HEK293 (cell line): ENCODE data around the gene PDE4D.

Experiments
- CTCF ChIA-PET: fragments of 350-600 bp; formaldehyde crosslinking; extraction: SDS; loops from one replicate; lab custom pipeline; 2021; ENCODE audit warnings: antibody characterized with exemption; lab: Yijun Ruan, JAX
- POLR2A ChIA-PET: fragments of 300-600 bp; formaldehyde crosslinking; extraction: SDS; loops from one replicate; lab custom pipeline; 2020; ENCODE audit warnings: antibody characterized with exemption, inconsistent platforms; lab: Yijun Ruan, JAX
- H3K27ac ChIP-seq: fragments of 200-500 bp; sonication (Bioruptor generic); 2 replicates; pipeline ENCODE4 v1.5.1; 2014; ENCODE audit warnings: low read depth, low read length, control low read depth, inconsistent platforms; ENCODE audit errors: extremely low read depth
- H3K36me3 ChIP-seq, 2 experiments: fragments of 200-500 bp in 1 of 2; sonication (Bioruptor generic) in 1 of 2; 1 replicate in 1 of 2; 2 replicates in 1 of 2; pipeline ENCODE4 v1.5.1; 2014 to 2017; ENCODE audit warnings: inconsistent platforms in 2 of 2, low read length in 2 of 2; ENCODE audit not compliant: control insufficient read depth in 2 of 2, insufficient read depth in 1 of 2
- H3K4me1 ChIP-seq: fragments of 200-500 bp; sonication (Bioruptor generic); 2 replicates; pipeline ENCODE4 v1.5.1; 2014; ENCODE audit warnings: mild to moderate bottlenecking, low read length, inconsistent platforms; ENCODE audit not compliant: control insufficient read depth, insufficient read depth
- H3K4me3 ChIP-seq: 2 replicates; pipeline ENCODE4 v1.5.1; 2011; ENCODE audit warnings: low read depth, mild to moderate bottlenecking, control low read depth, low read length, moderate library complexity
- H3K9me3 ChIP-seq: fragments of 200-500 bp; sonication (Bioruptor generic); 2 replicates; pipeline ENCODE4 v1.5.1; 2014; ENCODE audit warnings: low read depth, low read length, inconsistent platforms; ENCODE audit not compliant: control insufficient read depth, insufficient read depth
- GLI4 ChIP-seq: fragments of 450-650 bp; formaldehyde crosslinking; IDR thresholded peaks from 2 replicates; pipeline ENCODE4 v1.5.1; 2016; ENCODE audit warnings: missing biosample characterization, missing genetic modification characterization
- GLIS2 ChIP-seq: fragments of 450-650 bp; formaldehyde crosslinking; IDR thresholded peaks from 2 replicates; pipeline ENCODE4 v1.5.1; 2016; ENCODE audit warnings: missing biosample characterization, missing genetic modification characterization
- KLF17 ChIP-seq: fragments of 450-650 bp; formaldehyde crosslinking; IDR thresholded peaks from 2 replicates; pipeline ENCODE4 v1.5.1; 2016; ENCODE audit warnings: missing biosample characterization, missing genetic modification characterization
- KLF8 ChIP-seq: fragments of 450-650 bp; formaldehyde crosslinking; IDR thresholded peaks from 2 replicates; pipeline ENCODE4 v1.5.1; 2016; ENCODE audit warnings: missing biosample characterization, missing genetic modification characterization
- MYNN ChIP-seq: fragments of 450-650 bp; formaldehyde crosslinking; IDR thresholded peaks from 2 replicates; pipeline ENCODE4 v1.5.1; 2016; ENCODE audit warnings: missing biosample characterization, missing genetic modification characterization, borderline replicate concordance
- PRDM6 ChIP-seq: fragments of 450-650 bp; formaldehyde crosslinking; IDR thresholded peaks from 2 replicates; pipeline ENCODE4 v1.5.1; 2017; ENCODE audit warnings: missing biosample characterization, missing genetic modification characterization
- SETDB1 ChIP-seq: IDR thresholded peaks from one replicate; pipeline ENCODE4 v1.6.1; 2017; ENCODE audit warnings: mild to moderate bottlenecking, low read length, moderate library complexity, mixed read lengths; ENCODE audit not compliant: insufficient read length
- SP2 ChIP-seq: fragments of 450-650 bp; formaldehyde crosslinking; IDR thresholded peaks from 2 replicates; pipeline ENCODE4 v1.5.1; 2016; ENCODE audit warnings: missing biosample characterization, missing genetic modification characterization
- TCF7L2 ChIP-seq: IDR thresholded peaks from 2 replicates; pipeline ENCODE4 v1.6.1; 2011; ENCODE audit warnings: low read depth, mild to moderate bottlenecking, inconsistent platforms, low read length, moderate library complexity, borderline replicate concordance
- ZBTB49 ChIP-seq: fragments of 450-650 bp; formaldehyde crosslinking; IDR thresholded peaks from 2 replicates; pipeline ENCODE4 v1.5.1; 2016; ENCODE audit warnings: missing biosample characterization, missing genetic modification characterization, low read depth
- ZBTB7A ChIP-seq: fragments of 450-650 bp; formaldehyde crosslinking; IDR thresholded peaks from 2 replicates; pipeline ENCODE4 v1.5.1; 2016; ENCODE audit warnings: low read depth, missing biosample characterization, missing genetic modification characterization
- ZNF114 ChIP-seq: fragments of 450-650 bp; formaldehyde crosslinking; IDR thresholded peaks from 2 replicates; pipeline ENCODE4 v1.5.0; 2017; ENCODE audit warnings: missing biosample characterization, missing genetic modification characterization
- ZNF132 ChIP-seq: fragments of 450-650 bp; formaldehyde crosslinking; IDR thresholded peaks from 2 replicates; pipeline ENCODE4 v1.5.1; 2017; ENCODE audit warnings: missing biosample characterization, missing genetic modification characterization, borderline replicate concordance
- ZNF146 ChIP-seq: fragments of 450-650 bp; formaldehyde crosslinking; IDR thresholded peaks from 2 replicates; pipeline ENCODE4 v1.5.1; 2016; ENCODE audit warnings: missing biosample characterization, missing genetic modification characterization
- ZNF157 ChIP-seq: fragments of 450-650 bp; formaldehyde crosslinking; IDR thresholded peaks from 2 replicates; pipeline ENCODE4 v1.5.1; 2016; ENCODE audit warnings: missing biosample characterization, missing genetic modification characterization
- ZNF266 ChIP-seq: fragments of 450-650 bp; formaldehyde crosslinking; IDR thresholded peaks from 2 replicates; pipeline ENCODE4 v1.5.1; 2016; ENCODE audit warnings: missing biosample characterization, missing genetic modification characterization, low read depth
- ZNF350 ChIP-seq: fragments of 450-650 bp; formaldehyde crosslinking; IDR thresholded peaks from 2 replicates; pipeline ENCODE4 v1.5.0; 2017; ENCODE audit warnings: missing biosample characterization, mild to moderate bottlenecking, missing genetic modification characterization
- ZNF366 ChIP-seq: fragments of 450-650 bp; formaldehyde crosslinking; conservative IDR thresholded peaks from 2 replicates; pipeline ENCODE4 v1.5.1; 2016; ENCODE audit warnings: missing biosample characterization, missing genetic modification characterization
- ZNF394 ChIP-seq: fragments of 450-650 bp; formaldehyde crosslinking; IDR thresholded peaks from 2 replicates; pipeline ENCODE4 v1.5.1; 2016; ENCODE audit warnings: missing biosample characterization, missing genetic modification characterization, mild to moderate bottlenecking, moderate library complexity, borderline replicate concordance
- ZNF423 ChIP-seq: fragments of 450-650 bp; formaldehyde crosslinking; IDR thresholded peaks from 2 replicates; pipeline ENCODE4 v1.5.1; 2016; ENCODE audit warnings: missing biosample characterization, missing genetic modification characterization
- ZNF488 ChIP-seq: fragments of 450-650 bp; formaldehyde crosslinking; IDR thresholded peaks from 2 replicates; pipeline ENCODE4 v1.5.1; 2016; ENCODE audit warnings: missing biosample characterization, missing genetic modification characterization
- ZNF549 ChIP-seq: fragments of 450-650 bp; IDR thresholded peaks from 2 replicates; pipeline ENCODE4 v1.5.1; 2018; ENCODE audit warnings: missing biosample characterization, missing genetic modification characterization, mild to moderate bottlenecking, inconsistent platforms, moderate library complexity
- ZNF600 ChIP-seq: fragments of 450-650 bp; formaldehyde crosslinking; IDR thresholded peaks from 2 replicates; pipeline ENCODE4 v1.5.1; 2016; ENCODE audit warnings: missing biosample characterization, missing genetic modification characterization
- ZNF639 ChIP-seq: fragments of 450-650 bp; formaldehyde crosslinking; IDR thresholded peaks from 2 replicates; pipeline ENCODE4 v1.5.1; 2016; ENCODE audit warnings: missing biosample characterization, missing genetic modification characterization
- ZNF654 ChIP-seq: fragments of 450-650 bp; formaldehyde crosslinking; IDR thresholded peaks from 2 replicates; pipeline ENCODE4 v1.5.1; 2016; ENCODE audit warnings: low read depth, missing biosample characterization, missing genetic modification characterization
- ZNF670 ChIP-seq: fragments of 450-650 bp; formaldehyde crosslinking; IDR thresholded peaks from 2 replicates; pipeline ENCODE4 v1.5.1; 2016; ENCODE audit warnings: missing biosample characterization, missing genetic modification characterization, low read depth
- ZNF776 ChIP-seq: fragments of 450-650 bp; formaldehyde crosslinking; IDR thresholded peaks from 2 replicates; pipeline ENCODE4 v1.5.0; 2017; ENCODE audit warnings: missing biosample characterization, missing genetic modification characterization, borderline replicate concordance
- ZSCAN4 ChIP-seq: fragments of 450-650 bp; formaldehyde crosslinking; IDR thresholded peaks from 2 replicates; pipeline ENCODE4 v1.5.1; 2017; ENCODE audit warnings: missing biosample characterization, missing genetic modification characterization

Gene PDE4D

GRCh38 chr5:59246882-59247281, 646.6 kb downstream of the PDE4D start:
- POLR2A ChIA-PET: no interaction called here
- Histone ChIP-seq H3K4me1 (peaks cover 6% of the 10 kb centered on the region; the same call in 1 of the 2 replicates), H3K36me3 (no peaks in the 10 kb centered on the region), H3K9me3 (no peaks in the 10 kb centered on the region), H3K4me3 (no peak overlapping the region), H3K27ac (no peak overlapping the region)
- TF ChIP-seq ZNF549 (tag by site-specific recombination): no peak
- TF ChIP-seq KLF17 (tag by site-specific recombination): no peak
- no peak for TF ChIP-seq ZNF776 (tag by site-specific recombination)
- no peak for TF ChIP-seq ZBTB7A (tag by site-specific recombination)
- no peak for TF ChIP-seq ZNF423 (tag by site-specific recombination)
- no peak for TF ChIP-seq ZNF654 (tag by site-specific recombination)
- no peak for TF ChIP-seq PRDM6 (tag by site-specific recombination)
- no peak for TF ChIP-seq ZNF600
- no peak for TF ChIP-seq ZNF146 (tag by site-specific recombination)
- no peak for TF ChIP-seq GLIS2 (tag by site-specific recombination)
- TF ChIP-seq ZNF670 (tag by site-specific recombination): no peak
- no peak for TF ChIP-seq ZNF394
- TF ChIP-seq ZNF350 (tag by site-specific recombination): no peak
- TF ChIP-seq KLF8 (tag by site-specific recombination): no peak
- TF ChIP-seq ZNF266: no peak
- no peak for TF ChIP-seq TCF7L2
- TF ChIP-seq ZNF488 (tag by site-specific recombination): no peak
- TF ChIP-seq ZNF639 (tag by site-specific recombination): no peak
- TF ChIP-seq GLI4 (tag by site-specific recombination): no peak
- CTCF ChIA-PET: interaction anchor here (0.7 kb wide), 1 partner anchor 555 kb away, joined by 3 read pairs; no protein-coding TSS in a partner anchor

GRCh38 chr5:59246145-59246869, 647.2 kb downstream of the PDE4D start:
- ChIA-PET CTCF (no interaction called here), POLR2A (no interaction called here)
- no peak for TF ChIP-seq ZNF132 (tag by site-specific recombination)
- no peak for TF ChIP-seq ZBTB49 (tag by site-specific recombination)
- TF ChIP-seq ZNF366 (tag by site-specific recombination): no peak
- no peak for TF ChIP-seq TCF7L2
- TF ChIP-seq ZNF114: no peak
- TF ChIP-seq ZSCAN4 (tag by site-specific recombination): no peak
- TF ChIP-seq ZNF157: no peak
- TF ChIP-seq SETDB1: no peak
- TF ChIP-seq MYNN: no peak
- TF ChIP-seq SP2: no peak
- H3K9me3 ChIP-seq: no peaks in the 10 kb centered on the region
- H3K36me3 ChIP-seq: no peaks in the 10 kb centered on the region
- H3K4me1 ChIP-seq: peaks cover 6% of the 10 kb centered on the region
- no peak overlapping the region for H3K4me3 ChIP-seq
- H3K27ac ChIP-seq: no peak overlapping the region
